RWPE1 (cell line): ENCODE measurements around the gene PROM2.

Experiments used
- CTCF ChIA-PET: fragments of 350-600 bp; sonication (Branson Sonifier 250); formaldehyde crosslinking; extraction: SDS; loops from one replicate; lab custom pipeline; 2021; lab: Yijun Ruan, JAX
- POLR2A ChIA-PET: fragments of 400-600 bp; formaldehyde crosslinking; extraction: SDS; loops from one replicate; lab custom pipeline; 2020; ENCODE audit warnings: antibody characterized with exemption; ENCODE audit not compliant: low non-redundant PET; lab: Yijun Ruan, JAX
- DNase-seq: peaks from one replicate; pipeline ENCODE4 v3.0.0; 2012; ENCODE audit warnings: low spot score
- H3K27ac ChIP-seq: fragments of 450-650 bp; 2 replicates; pipeline ENCODE4 v1.5.1; 2017
- CTCF ChIP-seq: fragments of 450-650 bp; conservative IDR thresholded peaks from 2 replicates; pipeline ENCODE4 v1.5.1; 2017; ENCODE audit warnings: low read depth, mild to moderate bottlenecking

Gene PROM2

GRCh38 chr2:95325026-95325425 lies 50.8 kb downstream of the PROM2 start:
- TF ChIP-seq CTCF = no peak
- POLR2A ChIA-PET = no interaction called here
- no peak overlapping the region for H3K27ac ChIP-seq
- no peak for DNase-seq
- CTCF ChIA-PET = interaction anchor here (1.5 kb wide), 1 partner anchor 20 kb away, joined by 5 read pairs; no protein-coding TSS in a partner anchor

- TF ChIP-seq CTCF = no peak
- ChIA-PET CTCF (no interaction called here), POLR2A (no interaction called here)
- no peak for DNase-seq
- H3K27ac ChIP-seq = no peak overlapping the region
Observed at GRCh38 chr2:95325590-95326432, 51.6 kb downstream of the PROM2 start.

GRCh38 chr2:95326433-95327140 lies 52.3 kb downstream of the PROM2 start:
- no peak for TF ChIP-seq CTCF
- CTCF ChIA-PET = interaction anchor here (1.1 kb wide), 1 partner anchor 19 kb away, joined by 3 read pairs; no protein-coding TSS in a partner anchor
- POLR2A ChIA-PET = no interaction called here
- no peak overlapping the region for H3K27ac ChIP-seq
- no peak for DNase-seq

DNA sequence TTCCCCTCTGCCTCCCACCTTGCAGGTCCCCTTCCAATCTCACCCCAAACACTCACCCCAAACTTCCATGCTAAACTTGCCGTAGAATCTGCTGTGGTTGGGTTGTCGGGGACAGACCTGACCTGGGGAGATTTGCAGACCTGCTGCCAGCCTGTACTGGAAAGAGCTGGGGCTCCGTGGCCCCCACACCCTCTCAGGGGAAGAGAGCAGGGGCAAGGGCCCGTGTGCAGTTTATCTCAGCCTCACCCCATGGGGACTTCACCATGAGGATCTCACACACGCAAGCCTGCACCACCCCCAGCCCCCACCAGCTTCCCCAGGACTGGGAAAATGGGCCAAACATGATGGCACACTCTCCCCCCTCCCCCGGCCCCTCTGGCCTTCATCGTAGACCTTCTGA lies 53.6 kb downstream of the PROM2 start:
- no peak overlapping the region for H3K27ac ChIP-seq
- no peak for TF ChIP-seq CTCF
- ChIA-PET CTCF (interaction anchor here (0.6 to 1.1 kb wide), 2 partner anchors 17 to 18 kb away, joined by 3 read pairs; no protein-coding TSS in a partner anchor), POLR2A (no interaction called here)
- DNase-seq = no peak

- no peak for DNase-seq
- H3K27ac ChIP-seq = no peak overlapping the region
- no peak for TF ChIP-seq CTCF
- CTCF ChIA-PET = interaction anchor here (0.6 kb wide), 1 partner anchor 17 kb away, joined by 3 read pairs; no protein-coding TSS in a partner anchor
- POLR2A ChIA-PET = no interaction called here
Observed at GRCh38 chr2:95328358-95329125, 54.3 kb downstream of the PROM2 start.

- no peak for TF ChIP-seq CTCF
- CTCF ChIA-PET = interaction anchor here (0.7 to 0.9 kb wide), 2 partner anchors 60 to 334 kb away, joined by 4 to 5 read pairs; no protein-coding TSS in a partner anchor
- POLR2A ChIA-PET = interaction anchor here (1.4 kb wide), 1 partner anchor 16 kb away, joined by 3 read pairs; no protein-coding TSS in a partner anchor
- DNase-seq = no peak
- H3K27ac ChIP-seq = no peak overlapping the region
Observed at GRCh38 chr2:95329401-95329800, 55.2 kb downstream of the PROM2 start.
